Ammon's horn (tissue), 1 donor: ENCODE results near the gene NPB.

ENCODE experiments used
- DNase-seq: peaks from one replicate; pipeline ENCODE4 v3.0.0-alpha.2; 2016; ENCODE audit warnings: low spot score

Gene NPB

GRCh38 chr17:81925860-81926450 is 23.9 kb downstream of the NPB start:
- DNase-seq: no peak

- peak; percentile 69 for DNase-seq
Measured at GRCh38 chr17:81926451-81927151, 24.6 kb downstream of the NPB start.

- no peak for DNase-seq
Measured at GRCh38 chr17:81927152-81927652, 25.2 kb downstream of the NPB start.

GRCh38 chr17:81927653-81928543 is 25.9 kb downstream of the NPB start, which contains the start of gene MAFG:
Gene MAFG (minus strand): TSS chr17:81927735. CDS start chr17:81923185, 4,550 bp downstream.
- DNase-seq: peak; percentile 96

- no peak for DNase-seq
Measured at GRCh38 chr17:81928544-81929252, 26.7 kb downstream of the NPB start.

- no peak for DNase-seq
Measured at GRCh38 chr17:81929253-81930141, 27.5 kb downstream of the NPB start.

- no peak for DNase-seq
Measured at GRCh38 chr17:81930142-81931125, 28.4 kb downstream of the NPB start.

- DNase-seq: no peak
Measured at GRCh38 chr17:81931189-81931556, 29.1 kb downstream of the NPB start.

- DNase-seq: no peak
Measured at GRCh38 chr17:81931557-81932332, 29.7 kb downstream of the NPB start.

- DNase-seq: no peak
Measured at GRCh38 chr17:81932333-81932983, 30.4 kb downstream of the NPB start.

GRCh38 chr17:81933178-81933699 is 31.2 kb downstream of the NPB start:
- no peak for DNase-seq

GRCh38 chr17:81934098-81934757 is 32.2 kb downstream of the NPB start:
- DNase-seq: no peak

- DNase-seq: no peak
Measured at GRCh38 chr17:81934850-81935708, 33.0 kb downstream of the NPB start.

GRCh38 chr17:81935709-81936084 is 33.7 kb downstream of the NPB start:
- DNase-seq: no peak

GRCh38 chr17:81939218-81939617 is 37.2 kb downstream of the NPB start:
- DNase-seq: no peak

- DNase-seq: peak; percentile 67
Measured at GRCh38 chr17:81939881-81940385, 37.9 kb downstream of the NPB start.
